Trophoblast cell (in vitro differentiated cells and primary cell): ENCODE measurements around the gene ARHGAP45.
A peak's percentile ranks its signal among the peaks of the same experiment; 100 is the strongest.

Experiments used
- DNase-seq, 2 donors: peaks; one replicate each; pipeline ENCODE4 v3.0.0-alpha.2; 2016
- H2AFZ ChIP-seq: 2 replicates; pipeline ENCODE4 v1.6.1; 2013; ENCODE audit warnings: low read length, moderate library complexity, mild to moderate bottlenecking; ENCODE audit not compliant: insufficient read depth, poor library complexity
- H2AK5ac ChIP-seq: 2 replicates; pipeline ENCODE4 v1.6.1; 2013; ENCODE audit warnings: mild to moderate bottlenecking, low read length
- H2BK120ac ChIP-seq: 2 replicates; pipeline ENCODE4 v1.6.1; 2013; ENCODE audit warnings: low read length, mild to moderate bottlenecking, moderate library complexity; ENCODE audit not compliant: insufficient read depth, poor library complexity
- H2BK12ac ChIP-seq: 2 replicates; pipeline ENCODE4 v1.6.1; 2013; ENCODE audit warnings: mild to moderate bottlenecking, low read length, moderate library complexity
- H2BK5ac ChIP-seq: 2 replicates; pipeline ENCODE4 v1.6.1; 2013; ENCODE audit warnings: low read length, low read depth, moderate library complexity, mild to moderate bottlenecking; ENCODE audit not compliant: poor library complexity
- H3K14ac ChIP-seq: 2 replicates; pipeline ENCODE4 v1.6.1; 2013; ENCODE audit warnings: mild to moderate bottlenecking, low read length
- H3K18ac ChIP-seq: 2 replicates; pipeline ENCODE4 v1.6.1; 2013; ENCODE audit warnings: mild to moderate bottlenecking, low read length
- H3K23ac ChIP-seq: 2 replicates; pipeline ENCODE4 v1.6.1; 2013; ENCODE audit warnings: low read length
- H3K27ac ChIP-seq: 2 replicates; pipeline ENCODE4 v1.5.1; 2013; ENCODE audit warnings: low read depth, mild to moderate bottlenecking, inconsistent platforms, low read length, moderate library complexity
- H3K27me3 ChIP-seq: 2 replicates; pipeline ENCODE4 v1.6.1; 2013; ENCODE audit warnings: inconsistent platforms, mild to moderate bottlenecking, low read length, moderate library complexity; ENCODE audit not compliant: insufficient read depth
- H3K36me3 ChIP-seq, 2 experiments: 1 replicate in 1 of 2; 2 replicates in 1 of 2; pipeline ENCODE4 v1.6.1; 2013; ENCODE audit warnings: low read length in 2 of 2, mild to moderate bottlenecking in 2 of 2, moderate library complexity in 1 of 2; ENCODE audit not compliant: insufficient read depth in 2 of 2, control insufficient read depth in 1 of 2
- H3K4ac ChIP-seq: 2 replicates; pipeline ENCODE4 v1.6.1; 2013; ENCODE audit warnings: low read depth, mild to moderate bottlenecking, low read length, moderate library complexity
- H3K4me1 ChIP-seq, 2 experiments: 1 replicate in 1 of 2; 2 replicates in 1 of 2; pipeline ENCODE4 v1.6.1; 2013; ENCODE audit warnings: low read length in 2 of 2, mild to moderate bottlenecking in 2 of 2, moderate library complexity in 1 of 2; ENCODE audit not compliant: insufficient read depth in 2 of 2, control insufficient read depth in 1 of 2
- H3K4me2 ChIP-seq: 2 replicates; pipeline ENCODE4 v1.6.1; 2013; ENCODE audit warnings: inconsistent platforms, mild to moderate bottlenecking, low read length, moderate library complexity
- H3K4me3 ChIP-seq: 2 replicates; pipeline ENCODE4 v1.5.1; 2013; ENCODE audit warnings: mild to moderate bottlenecking, low read depth, low read length, inconsistent platforms
- H3K79me1 ChIP-seq: one replicate; pipeline ENCODE4 v1.6.1; 2013; ENCODE audit warnings: low read length
- H3K79me2 ChIP-seq: 2 replicates; pipeline ENCODE4 v1.6.1; 2013; ENCODE audit warnings: low read length, mild to moderate bottlenecking; ENCODE audit not compliant: control insufficient read depth, insufficient read depth, poor library complexity
- H3K9ac ChIP-seq: 2 replicates; pipeline ENCODE4 v1.6.1; 2013; ENCODE audit warnings: mild to moderate bottlenecking, low read length
- H3K9me3 ChIP-seq: 2 replicates; pipeline ENCODE4 v1.6.1; 2013; ENCODE audit warnings: low read depth, mild to moderate bottlenecking, control low read depth, inconsistent platforms, low read length; ENCODE audit not compliant: insufficient read depth
- H4K12ac ChIP-seq: 2 replicates; pipeline ENCODE4 v1.6.1; 2013; ENCODE audit warnings: low read depth, mild to moderate bottlenecking, low read length, moderate library complexity
- H4K8ac ChIP-seq: 2 replicates; pipeline ENCODE4 v1.6.1; 2013; ENCODE audit warnings: low read depth, mild to moderate bottlenecking, low read length, moderate library complexity
- H4K91ac ChIP-seq: one replicate; pipeline ENCODE4 v1.6.1; 2013; ENCODE audit warnings: low read depth, mild to moderate bottlenecking, low read length, moderate library complexity
- WGBS: extraction: QIAGEN DNeasy Blood & Tissue Kit; methylation state at CpG from one replicate; pipeline ENCODE4 v1.1.7; 2013; ENCODE audit warnings: missing lambda C conversion rate; ENCODE audit not compliant: insufficient read length, insufficient coverage; ENCODE audit errors: extremely low coverage; 5-methylcytosine and 5-hydroxymethylcytosine counted together

ARHGAP45 gene

GRCh38 chr19:1085676-1086442, 18.9 kb downstream of the ARHGAP45 start:
- Histone ChIP-seq H2BK5ac (no peak overlapping the region), H2BK12ac (no peak overlapping the region), H2BK120ac (no peak overlapping the region), H3K14ac (no peak overlapping the region), H4K12ac (no peak overlapping the region), H2AK5ac (no peak overlapping the region), H2AFZ (no peak overlapping the region), H3K27me3 (no peaks in the 10 kb centered on the region), H3K9me3 (peaks cover 5% of the 10 kb centered on the region), H3K79me1 (no peaks in the 10 kb centered on the region), H3K9ac (no peak overlapping the region), H4K8ac (no peak overlapping the region), H3K4ac (no peak overlapping the region), H3K18ac (no peak overlapping the region), H3K23ac (no peak overlapping the region), H3K79me2 (no peaks in the 10 kb centered on the region), H3K4me1 (peaks cover 0 to 2% of the 10 kb centered on the region in 2 experiments), H3K4me3 (no peak overlapping the region), H3K27ac (no peak overlapping the region), H4K91ac (no peak overlapping the region), H3K36me3 (peaks cover 38 to 44% of the 10 kb centered on the region in 2 experiments), H3K4me2 (no peak overlapping the region)
- no peak for DNase-seq
- no CpG with 5 or more reads among the region's 38 CpGs for WGBS

- Histone ChIP-seq H2AK5ac (no peak overlapping the region), H3K14ac (no peak overlapping the region), H3K27me3 (no peaks in the 10 kb centered on the region), H2BK12ac (no peak overlapping the region), H3K36me3 (peaks cover 45 to 51% of the 10 kb centered on the region in 2 experiments), H3K27ac (no peak overlapping the region), H4K91ac (no peak overlapping the region), H4K8ac (no peak overlapping the region), H3K4me3 (no peak overlapping the region), H2BK5ac (no peak overlapping the region), H3K4me1 (peaks cover 0 to 2% of the 10 kb centered on the region in 2 experiments), H3K18ac (no peak overlapping the region), H3K79me2 (no peaks in the 10 kb centered on the region), H4K12ac (no peak overlapping the region), H2BK120ac (no peak overlapping the region), H3K4ac (no peak overlapping the region), H3K4me2 (no peak overlapping the region), H3K23ac (no peak overlapping the region), H2AFZ (no peak overlapping the region), H3K9ac (no peak overlapping the region), H3K9me3 (peaks cover 5% of the 10 kb centered on the region), H3K79me1 (no peaks in the 10 kb centered on the region)
- no peak for DNase-seq
- WGBS = no CpG with 5 or more reads among the region's 21 CpGs
These were observed 19.6 kb downstream of the ARHGAP45 start for GRCh38 chr19:1086613-1087012.

DNA sequence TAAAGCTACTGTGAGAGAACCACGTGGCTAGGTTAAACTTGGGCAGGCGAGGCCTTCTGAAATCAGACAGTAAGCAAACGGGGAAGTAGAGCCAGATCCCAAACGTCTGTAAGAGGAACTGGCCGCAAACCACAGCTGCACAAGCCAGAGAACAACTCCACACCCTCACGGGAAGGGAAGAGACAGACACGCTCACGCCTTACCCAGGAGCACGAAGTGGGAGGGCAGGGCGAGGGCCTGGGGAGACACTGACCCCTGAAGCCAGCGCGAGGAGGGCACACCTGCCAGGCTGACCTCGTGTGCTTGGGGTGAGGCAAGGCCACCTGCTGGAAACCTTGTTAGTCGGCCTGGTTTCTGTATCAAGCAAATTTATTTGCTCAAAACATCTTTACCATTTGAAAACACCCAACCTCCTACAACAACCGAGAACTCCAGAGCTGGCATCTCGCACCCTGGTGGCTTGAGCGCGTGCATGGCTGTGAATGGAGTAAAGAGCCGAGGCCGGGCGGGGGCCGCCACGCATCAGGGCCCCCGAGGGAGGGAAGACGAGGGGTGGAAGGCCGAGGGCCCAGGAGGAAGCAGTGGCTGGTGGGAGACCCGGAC, 20.9 kb downstream of the ARHGAP45 start:
- Histone ChIP-seq H2AK5ac (no peak overlapping the region), H3K4ac (no peak overlapping the region), H3K14ac (no peak overlapping the region), H3K27ac (no peak overlapping the region), H3K23ac (no peak overlapping the region), H3K79me1 (no peaks in the 10 kb centered on the region), H4K8ac (no peak overlapping the region), H3K4me3 (no peak overlapping the region), H3K36me3 (peaks cover 53 to 58% of the 10 kb centered on the region in 2 experiments), H3K18ac (no peak overlapping the region), H2BK12ac (no peak overlapping the region), H3K9me3 (peaks cover 5% of the 10 kb centered on the region), H2BK120ac (no peak overlapping the region), H3K9ac (no peak overlapping the region), H3K4me2 (no peak overlapping the region), H3K4me1 (no peaks in the 10 kb centered on the region), H4K12ac (no peak overlapping the region), H3K27me3 (no peaks in the 10 kb centered on the region), H4K91ac (no peak overlapping the region), H2AFZ (no peak overlapping the region), H3K79me2 (no peaks in the 10 kb centered on the region), H2BK5ac (no peak overlapping the region)
- WGBS = no CpG with 5 or more reads among the region's 27 CpGs
- DNase-seq = peak in 1 of 2 donors; percentile 39

- peaks cover 59 to 64% of the 10 kb centered on the region in 2 experiments for H3K36me3 ChIP-seq
- no CpG with 5 or more reads among the region's 27 CpGs for WGBS
These were observed 21.5 kb downstream of the ARHGAP45 start for GRCh38 chr19:1088416-1089010.

More at GRCh38 chr19:1088416-1089010, 21.5 kb downstream of the ARHGAP45 start:
- Histone ChIP-seq H3K79me1 (no peaks in the 10 kb centered on the region), H4K91ac (no peak overlapping the region), H3K4me3 (no peak overlapping the region), H3K27ac (no peak overlapping the region), H2BK120ac (no peak overlapping the region), H2BK12ac (no peak overlapping the region), H3K4me1 (no peaks in the 10 kb centered on the region), H3K23ac (no peak overlapping the region), H3K9ac (no peak overlapping the region), H3K14ac (no peak overlapping the region), H3K9me3 (peaks cover 5% of the 10 kb centered on the region), H2BK5ac (no peak overlapping the region), H3K18ac (no peak overlapping the region), H3K79me2 (no peaks in the 10 kb centered on the region), H3K4ac (no peak overlapping the region), H4K12ac (no peak overlapping the region), H3K27me3 (no peaks in the 10 kb centered on the region), H4K8ac (no peak overlapping the region), H2AK5ac (no peak overlapping the region), H2AFZ (no peak overlapping the region), H3K4me2 (no peak overlapping the region)
- DNase-seq = no peak
